ENCODE results near the gene FRMD5. TPM values are rescaled to one million over a fixed set of nuclear protein-coding genes. Genes with fewer than 3 reads are reported as not detected.

The FRMD5 gene
- total RNA-seq, 3 donors from 2014 or later, result 1.8 to 2.3 (median 1.9) TPM

DNA sequence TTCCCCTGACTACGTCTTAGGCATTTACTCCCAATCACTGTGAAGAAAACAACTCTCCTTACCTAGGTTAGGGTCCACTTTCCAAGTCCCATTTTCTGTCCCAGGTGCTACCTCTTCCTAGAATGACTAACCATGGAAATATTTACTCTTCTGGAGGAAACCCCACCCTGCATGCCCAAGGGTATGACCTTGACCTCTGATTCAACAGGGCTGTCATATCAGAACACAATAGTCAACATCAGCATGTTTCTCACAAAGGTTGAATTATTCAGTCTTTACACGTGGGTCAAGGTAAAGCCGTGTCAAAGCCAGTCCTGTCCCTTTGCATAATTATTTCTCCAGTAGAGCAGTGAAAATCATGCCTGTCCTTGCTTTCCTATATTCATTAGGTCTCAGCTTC lies 4.3 kb upstream of the FRMD5 start:
- DNase-seq (no peak), ATAC-seq (no peak)
- Histone ChIP-seq H3K4me3 (no peak overlapping the region), H3K4me1 (ENCODE audit: low read depth) (peaks cover 1% of the 10 kb centered on the region), H3K36me3 (ENCODE audit: low read depth) (no peaks in the 10 kb centered on the region), H3K9me3 (no peaks in the 10 kb centered on the region)
- TF ChIP-seq, protein P1, sequence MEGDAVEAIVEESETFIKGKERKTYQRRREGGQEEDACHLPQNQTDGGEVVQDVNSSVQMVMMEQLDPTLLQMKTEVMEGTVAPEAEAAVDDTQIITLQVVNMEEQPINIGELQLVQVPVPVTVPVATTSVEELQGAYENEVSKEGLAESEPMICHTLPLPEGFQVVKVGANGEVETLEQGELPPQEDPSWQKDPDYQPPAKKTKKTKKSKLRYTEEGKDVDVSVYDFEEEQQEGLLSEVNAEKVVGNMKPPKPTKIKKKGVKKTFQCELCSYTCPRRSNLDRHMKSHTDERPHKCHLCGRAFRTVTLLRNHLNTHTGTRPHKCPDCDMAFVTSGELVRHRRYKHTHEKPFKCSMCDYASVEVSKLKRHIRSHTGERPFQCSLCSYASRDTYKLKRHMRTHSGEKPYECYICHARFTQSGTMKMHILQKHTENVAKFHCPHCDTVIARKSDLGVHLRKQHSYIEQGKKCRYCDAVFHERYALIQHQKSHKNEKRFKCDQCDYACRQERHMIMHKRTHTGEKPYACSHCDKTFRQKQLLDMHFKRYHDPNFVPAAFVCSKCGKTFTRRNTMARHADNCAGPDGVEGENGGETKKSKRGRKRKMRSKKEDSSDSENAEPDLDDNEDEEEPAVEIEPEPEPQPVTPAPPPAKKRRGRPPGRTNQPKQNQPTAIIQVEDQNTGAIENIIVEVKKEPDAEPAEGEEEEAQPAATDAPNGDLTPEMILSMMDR (IDR thresholded peaks at IDR 0.05), result no peak
- intact Hi-C loops (cut with DNase I, micrococcal nuclease), result no loop called here

DNA sequence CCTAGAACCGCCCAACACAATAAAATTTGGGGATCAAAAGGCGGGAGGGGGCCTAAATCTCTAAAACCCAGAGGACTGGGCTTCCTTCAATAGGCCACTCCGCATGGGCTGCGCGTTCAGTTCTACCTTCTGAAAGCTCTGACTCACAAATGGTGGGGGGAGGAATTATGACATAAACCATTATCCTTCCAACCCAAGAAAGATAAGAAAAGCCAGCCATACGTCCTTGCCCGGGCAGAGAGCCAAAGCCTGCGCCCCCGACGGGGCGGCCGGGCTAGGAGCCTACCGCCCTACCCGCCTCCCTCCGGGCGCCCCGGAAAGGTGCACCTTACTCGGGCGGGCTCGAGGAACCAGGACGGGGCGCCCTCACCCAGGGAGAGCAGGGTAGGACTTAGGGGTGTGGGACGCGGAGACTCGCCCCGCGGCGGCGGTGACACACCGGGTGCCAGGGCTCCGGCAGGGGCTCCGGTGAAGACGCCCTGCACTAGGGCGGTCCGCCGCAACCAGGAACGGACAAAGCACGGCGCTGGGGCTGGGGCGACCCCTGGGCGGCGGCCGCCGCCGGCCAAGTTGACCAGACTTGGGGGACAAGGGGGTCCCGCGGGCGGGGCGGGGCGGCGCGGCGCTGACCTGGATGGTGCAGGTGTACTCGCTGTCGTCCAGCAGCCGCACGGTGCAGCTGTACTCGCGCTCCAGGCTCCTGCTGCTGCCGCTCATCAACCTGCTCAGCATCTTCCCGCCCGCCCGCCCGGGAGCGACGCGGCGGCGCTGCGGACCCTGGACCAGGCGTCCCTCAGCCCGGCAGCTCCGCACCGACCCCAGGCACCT lies 534 bp downstream of the FRMD5 start:
- TF ChIP-seq, protein P1 (IDR thresholded peaks at IDR 0.05), result no peak
- ATAC-seq, result peak; percentile 69
- peak overlapping the region; percentile 17 for H3K4me3 ChIP-seq
- no peaks in the 10 kb centered on the region for H3K36me3 ChIP-seq (ENCODE audit: low read depth)
- intact Hi-C loops (cut with DNase I, micrococcal nuclease), result no loop called here
- no peaks in the 10 kb centered on the region for H3K9me3 ChIP-seq
- peaks cover 10% of the 10 kb centered on the region for H3K4me1 ChIP-seq (ENCODE audit: low read depth)
- DNase-seq, result peak; percentile 46 to 73 (median 63)

DNA sequence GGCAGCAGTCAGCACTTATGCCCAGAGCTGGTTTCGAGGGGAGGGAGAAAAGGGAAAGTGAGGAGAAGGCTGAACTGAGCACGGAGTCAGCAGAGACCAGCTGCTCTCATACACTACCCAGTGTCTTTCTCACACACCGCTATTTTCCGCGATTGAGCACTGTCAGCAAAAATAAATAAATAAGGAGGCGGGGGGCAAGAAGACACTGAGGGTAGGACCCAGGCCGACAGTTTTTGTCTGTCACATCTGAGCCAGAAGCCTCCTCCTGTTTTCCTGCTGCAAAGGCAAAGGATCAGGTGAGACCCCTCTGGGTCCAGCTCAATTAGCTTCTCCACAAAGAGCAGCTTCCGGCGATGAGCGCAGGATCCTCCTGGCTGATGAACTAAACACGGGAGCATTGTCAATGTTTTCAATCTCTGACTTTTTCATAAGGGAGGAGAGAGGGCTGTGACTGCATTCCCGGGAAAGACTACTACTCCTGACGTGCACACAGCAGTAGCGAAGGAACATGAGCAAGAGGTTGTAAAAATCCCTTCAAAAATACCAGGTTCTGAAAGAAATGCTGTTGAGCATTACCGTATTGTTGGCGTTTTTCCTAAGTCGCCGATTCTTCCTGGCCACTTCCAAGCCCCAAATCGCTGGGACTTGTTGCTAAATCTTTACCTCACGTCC lies 1.3 kb downstream of the FRMD5 start:
- intact Hi-C loops (cut with DNase I, micrococcal nuclease), result no loop called here
- Histone ChIP-seq H3K4me1 (ENCODE audit: low read depth) (peaks cover 10% of the 10 kb centered on the region), H3K4me3 (no peak overlapping the region), H3K9me3 (no peaks in the 10 kb centered on the region), H3K36me3 (ENCODE audit: low read depth) (no peaks in the 10 kb centered on the region)
- DNase-seq, result peak in 1 of 3 donors; percentile 15
- no peak for ATAC-seq
- TF ChIP-seq, protein P1 (IDR thresholded peaks at IDR 0.05), result no peak

DNA sequence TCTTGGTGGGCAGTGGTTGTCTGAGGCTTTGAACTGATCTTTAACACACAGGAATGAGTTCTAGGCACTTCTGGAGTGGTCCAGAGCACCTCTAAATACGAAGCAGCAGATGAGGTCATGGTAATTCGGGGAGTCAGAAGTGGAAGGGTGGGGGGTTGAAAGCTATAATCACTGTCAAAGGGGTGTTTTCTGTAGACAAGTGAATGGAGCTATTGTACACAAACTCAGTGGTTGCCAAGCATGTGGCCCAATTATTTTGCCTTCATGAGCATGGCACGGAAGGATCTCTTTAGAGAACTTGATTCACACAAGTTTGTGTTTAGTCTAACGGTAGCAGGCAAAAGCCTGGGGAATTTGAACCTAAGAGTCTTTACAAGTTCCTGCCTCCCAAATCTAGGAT lies 6.3 kb downstream of the FRMD5 start:
- TF ChIP-seq, protein P1 (IDR thresholded peaks at IDR 0.05), result no peak
- Histone ChIP-seq H3K36me3 (ENCODE audit: low read depth) (no peaks in the 10 kb centered on the region), H3K9me3 (no peaks in the 10 kb centered on the region), H3K4me3 (no peak overlapping the region), H3K4me1 (ENCODE audit: low read depth) (peaks cover 4% of the 10 kb centered on the region)
- intact Hi-C loops (cut with DNase I, micrococcal nuclease), result no loop called here
- no peak for DNase-seq
- no peak for ATAC-seq

DNA sequence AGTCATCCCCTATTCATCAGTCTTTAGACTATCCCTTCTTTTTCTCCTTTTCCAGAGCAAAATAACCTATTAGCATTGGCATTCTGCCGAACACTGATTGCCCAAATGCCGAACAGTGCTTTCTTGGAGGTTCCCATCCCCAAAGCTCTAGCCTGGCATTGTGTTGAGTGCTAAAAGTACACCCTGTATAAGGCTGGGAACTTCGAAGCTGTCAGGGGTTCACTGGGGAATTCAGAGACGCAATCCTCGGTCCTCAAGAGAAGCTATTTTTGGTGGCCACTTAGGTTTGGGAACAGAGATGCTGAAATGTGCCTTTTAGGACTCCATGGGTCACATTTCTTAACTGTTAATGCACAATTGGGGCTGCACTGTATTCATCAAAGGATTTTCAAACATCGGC lies 8.4 kb downstream of the FRMD5 start:
- no peak overlapping the region for H3K4me3 ChIP-seq
- no peaks in the 10 kb centered on the region for H3K36me3 ChIP-seq (ENCODE audit: low read depth)
- H3K4me1 ChIP-seq (ENCODE audit: low read depth), result no peaks in the 10 kb centered on the region
- ATAC-seq (no peak), DNase-seq (no peak)
- no peaks in the 10 kb centered on the region for H3K9me3 ChIP-seq
- TF ChIP-seq, protein P1 (IDR thresholded peaks at IDR 0.05), result no peak
- intact Hi-C loops (cut with DNase I, micrococcal nuclease), result no loop called here
